ENCODE results near the gene CTNNA3.

CTNNA3 gene

GRCh38 chr10:66719483-66719882 lies 976.5 kb downstream of the CTNNA3 start:
- DNase-seq: no peak

GRCh38 chr10:66717231-66717981 lies 978.6 kb downstream of the CTNNA3 start:
- no peak for DNase-seq

- no peak for DNase-seq
These were observed 981.3 kb downstream of the CTNNA3 start for GRCh38 chr10:66714741-66715140.

- no peak for DNase-seq
These were observed 982.6 kb downstream of the CTNNA3 start for GRCh38 chr10:66713387-66713786.

- no peak for DNase-seq
These were observed 997.9 kb downstream of the CTNNA3 start for GRCh38 chr10:66698069-66698468.

DNA sequence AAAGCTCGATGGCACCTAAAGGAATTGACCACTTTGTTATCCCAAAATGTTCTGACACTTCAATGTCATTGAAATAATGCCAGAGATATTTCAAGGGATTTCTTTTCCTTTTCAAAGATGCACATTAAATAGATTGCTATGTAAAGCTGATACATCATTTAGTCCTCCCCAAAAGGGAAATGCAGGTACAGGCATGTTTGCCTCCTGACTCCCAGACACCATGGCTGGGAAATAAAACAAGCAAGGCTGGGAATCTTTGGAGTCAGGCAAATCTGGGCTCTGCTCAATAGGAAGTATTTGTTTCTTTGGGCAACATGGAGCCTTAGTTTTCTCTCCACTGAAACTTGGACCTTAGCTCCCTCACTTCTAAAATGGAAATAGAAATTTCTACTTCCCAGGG lies 1000.9 kb downstream of the CTNNA3 start:
- no peak for DNase-seq

- no peak for DNase-seq
These were observed 1011.4 kb downstream of the CTNNA3 start for GRCh38 chr10:66684581-66684980.

DNA sequence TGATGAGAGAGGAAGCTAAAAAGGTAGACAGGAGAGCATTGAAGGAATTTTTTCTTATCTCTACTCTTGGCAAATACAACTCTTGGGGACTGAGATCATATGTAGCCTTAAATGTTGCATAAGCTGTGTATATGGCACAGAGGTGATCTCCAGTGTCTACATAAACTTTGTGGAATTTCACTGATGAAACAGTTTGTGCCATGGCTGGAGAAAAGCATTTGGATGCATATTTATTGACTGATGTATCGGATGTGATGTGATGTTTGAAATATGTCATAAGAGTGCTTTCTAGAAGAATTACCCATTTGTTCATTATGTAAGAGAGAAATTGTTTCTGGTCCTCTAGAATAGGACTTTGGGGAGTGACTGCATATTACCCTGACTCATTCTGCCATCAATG lies 1015.1 kb downstream of the CTNNA3 start:
- DNase-seq: no peak

- no peak for DNase-seq
These were observed 1017.5 kb downstream of the CTNNA3 start for GRCh38 chr10:66678521-66678920.

- no peak for DNase-seq
These were observed 1022.9 kb downstream of the CTNNA3 start for GRCh38 chr10:66673071-66673470.

DNA sequence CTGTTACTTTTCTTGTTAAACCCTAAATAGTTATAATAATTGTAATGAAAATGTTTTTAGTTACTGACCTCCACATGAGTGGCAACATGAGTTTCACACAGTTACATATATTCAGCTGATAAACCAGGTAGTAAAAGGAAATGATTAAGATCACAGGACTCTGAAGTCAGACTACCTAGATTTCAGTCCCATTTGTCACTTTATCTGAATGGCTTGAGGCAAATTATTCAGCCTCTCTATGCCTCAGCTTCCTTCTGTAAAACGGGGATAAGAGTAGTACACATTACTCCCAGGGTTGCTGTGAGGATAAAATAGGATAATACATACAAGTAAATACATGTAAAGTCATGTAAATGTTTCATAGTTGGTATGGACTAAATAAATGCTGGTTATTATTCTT lies 1024.4 kb downstream of the CTNNA3 start:
- no peak for DNase-seq

GRCh38 chr10:66671064-66671463 lies 1024.9 kb downstream of the CTNNA3 start:
- no peak for DNase-seq

GRCh38 chr10:66656499-66656898 lies 1039.5 kb downstream of the CTNNA3 start:
- DNase-seq: no peak

- DNase-seq: no peak
These were observed 1041.1 kb downstream of the CTNNA3 start for GRCh38 chr10:66654861-66655260.

DNA sequence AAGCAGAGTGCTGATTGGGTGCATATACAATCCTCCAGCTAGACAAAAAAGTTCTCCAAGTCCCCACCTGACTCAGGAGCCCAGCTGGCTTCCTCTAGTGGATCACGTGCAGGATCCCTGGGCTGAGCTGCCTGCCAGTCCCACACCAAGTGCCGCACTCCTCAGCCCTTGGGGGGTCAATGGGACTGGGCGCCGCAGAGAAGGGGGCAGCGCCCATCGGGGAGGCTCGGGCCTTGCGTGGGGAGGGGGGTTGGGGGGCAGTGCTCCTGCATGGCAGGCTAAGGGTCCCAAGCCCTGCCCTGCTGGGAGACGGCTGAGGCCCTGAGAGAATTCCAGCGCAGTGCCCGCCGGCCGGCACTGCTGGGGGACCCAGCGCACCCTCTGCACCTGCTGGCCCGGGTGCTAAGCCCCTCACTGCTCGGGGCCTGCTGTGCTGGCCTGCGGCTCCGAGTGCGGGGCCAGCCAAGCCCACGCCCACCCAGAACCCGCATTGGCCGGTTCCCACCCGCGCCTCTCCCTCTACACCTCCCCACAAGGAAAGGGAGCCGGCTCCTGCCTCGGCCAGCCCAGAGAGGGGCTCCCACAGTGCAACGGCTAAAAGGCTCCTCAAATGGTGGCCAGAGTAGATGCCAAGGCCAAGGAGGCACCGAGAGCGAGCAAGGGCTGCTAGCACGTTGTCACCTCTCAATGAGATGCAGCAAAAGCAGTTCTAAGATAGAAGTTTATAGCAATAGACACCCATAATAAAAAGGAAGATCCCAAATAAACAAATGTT lies 1044.5 kb downstream of the CTNNA3 start:
- DNase-seq: no peak

GRCh38 chr10:66649626-66650025 lies 1046.4 kb downstream of the CTNNA3 start:
- DNase-seq: no peak

- DNase-seq: no peak
These were observed 1053.8 kb downstream of the CTNNA3 start for GRCh38 chr10:66642217-66642616.

- no peak for DNase-seq
These were observed 1056.6 kb downstream of the CTNNA3 start for GRCh38 chr10:66639371-66639770.

DNA sequence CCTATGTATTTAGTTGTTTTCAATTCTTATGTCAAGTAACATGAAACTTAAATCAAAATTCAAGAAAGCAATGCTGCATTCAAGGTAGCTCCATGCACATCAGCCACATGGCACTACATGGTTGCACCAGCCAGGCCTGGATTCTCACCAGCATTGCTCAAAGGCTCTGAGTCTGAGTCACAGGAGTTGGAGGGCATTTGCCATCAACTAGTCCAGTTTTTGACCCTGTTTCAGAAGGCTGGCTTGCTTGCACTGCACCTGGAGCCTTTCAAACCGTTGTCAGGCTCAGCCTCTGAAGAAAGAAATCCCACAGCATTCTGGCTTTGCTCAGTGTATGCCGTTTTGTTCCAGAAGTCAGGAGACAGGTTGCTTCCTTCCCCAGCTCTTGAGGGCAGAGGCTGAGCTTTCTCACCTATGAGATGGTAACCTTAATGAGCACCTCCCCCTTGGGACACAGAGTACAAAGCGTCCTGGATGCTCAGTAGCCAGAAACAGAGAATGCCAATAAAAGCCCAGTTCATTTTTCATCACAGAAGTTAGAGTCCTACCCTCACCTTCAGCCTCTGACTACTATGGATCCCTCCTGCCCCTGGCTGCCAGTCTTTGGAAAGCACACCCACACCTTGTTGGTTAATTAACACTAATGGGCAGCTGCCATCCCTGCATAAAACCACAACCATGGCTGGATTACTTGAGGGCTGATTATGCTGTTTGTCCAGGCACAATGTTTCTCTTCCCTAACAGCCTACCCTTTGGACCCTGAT lies 1058.5 kb downstream of the CTNNA3 start:
- no peak for DNase-seq

DNA sequence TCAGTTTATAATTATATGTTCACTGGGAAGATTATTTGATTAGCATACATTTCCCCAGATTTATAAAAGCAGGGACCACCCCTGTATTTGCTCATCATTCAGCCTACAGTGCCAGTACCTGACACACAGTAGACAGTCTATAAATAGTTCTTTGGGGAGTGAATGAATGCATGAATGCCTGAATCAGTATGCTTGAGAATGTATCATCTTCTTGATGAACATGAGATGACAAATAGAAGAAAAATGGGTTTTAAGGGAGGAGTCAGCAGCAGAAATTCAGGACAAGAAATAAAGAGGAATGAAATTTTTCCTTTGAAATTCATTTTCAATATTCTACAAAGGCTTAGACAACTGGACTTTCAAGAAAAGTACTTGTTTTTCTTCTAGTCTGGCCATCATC lies 1066.0 kb downstream of the CTNNA3 start:
- DNase-seq: no peak

DNA sequence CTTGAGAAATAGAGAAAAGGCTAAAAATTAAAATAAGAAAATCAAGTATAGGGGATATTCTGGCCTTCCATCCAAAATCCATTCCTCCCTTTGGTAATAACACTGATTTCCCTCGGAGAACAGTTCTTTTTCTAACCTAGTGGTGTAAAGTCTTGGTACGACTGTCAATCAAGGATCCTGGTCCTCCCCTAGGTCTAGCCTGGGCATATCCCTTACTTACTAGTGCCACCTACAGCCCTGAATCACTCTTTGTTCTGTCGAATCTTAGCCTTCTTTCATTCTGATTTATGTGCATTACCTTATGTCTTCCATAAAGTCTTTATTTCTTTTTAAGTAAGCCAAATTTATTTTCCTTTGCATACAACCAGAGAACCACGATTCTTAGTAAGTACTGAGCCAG lies 1068.8 kb downstream of the CTNNA3 start:
- DNase-seq: no peak

GRCh38 chr10:66625709-66626590 lies 1070.0 kb downstream of the CTNNA3 start:
- no peak for DNase-seq

DNA sequence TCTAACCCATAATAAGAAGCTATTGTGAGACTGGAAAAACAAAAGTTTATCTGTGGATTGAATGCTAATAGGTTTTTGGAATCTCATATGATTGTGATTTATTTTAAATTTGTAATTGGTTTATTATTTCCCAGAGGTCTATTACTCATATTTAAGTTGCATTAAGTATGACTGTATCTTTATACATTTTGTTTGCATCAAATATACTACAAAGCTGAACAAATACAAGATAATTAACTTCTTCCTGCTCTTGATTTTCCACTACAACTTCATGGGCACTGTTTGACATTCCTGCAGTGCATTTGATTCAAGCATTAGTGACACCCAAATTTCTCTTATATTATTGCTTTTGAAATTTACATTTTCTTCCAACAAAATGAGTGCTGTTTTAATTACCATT lies 1073.9 kb downstream of the CTNNA3 start:
- DNase-seq: no peak

Data from stimulated activated naive CD4-positive, alpha-beta T cell treated with Interleukin-2 at 50 U/mL for 16 hours (primary cell).